Kidney tubule cell (primary cell): ENCODE results near the gene MZT2B.
"Not testable (repeated sequence)": the region's sequence is repeated elsewhere in the genome, so short reads cannot be mapped to it uniquely, and the experiment has no call there.

Source experiments
- DNase-seq: peaks from one replicate; pipeline ENCODE4 v3.0.0-alpha.2; 2018; ENCODE audit warnings: low spot score

MZT2B gene

DNA sequence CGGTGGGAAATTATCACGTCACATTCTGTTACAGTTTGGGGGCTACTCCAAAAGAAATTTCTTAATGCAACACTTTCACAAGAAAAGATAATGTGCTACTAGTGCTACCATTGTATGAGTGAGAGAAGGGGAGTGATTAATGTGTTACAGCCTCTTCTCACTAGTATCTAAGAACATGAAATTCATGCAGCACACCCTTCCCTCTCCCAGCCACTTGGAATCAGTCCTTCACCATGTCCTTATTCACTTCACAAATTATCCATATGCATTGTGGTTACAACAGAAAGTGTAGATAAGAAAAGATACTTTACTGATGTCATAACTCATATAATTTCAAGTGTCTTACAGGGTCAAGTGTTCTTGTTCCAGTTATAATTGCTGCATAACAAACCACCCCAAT lies 37.1 kb downstream of the MZT2B start:
- not testable (repeated sequence) for DNase-seq

GRCh38 chr2:130220505-130220904 lies 38.4 kb downstream of the MZT2B start:
- DNase-seq = not testable (repeated sequence)

GRCh38 chr2:130222523-130222922 lies 40.5 kb downstream of the MZT2B start:
- DNase-seq = not testable (repeated sequence)

- not testable (repeated sequence) for DNase-seq
Measured at GRCh38 chr2:130228005-130228404, 45.9 kb downstream of the MZT2B start.

- DNase-seq = not testable (repeated sequence)
Measured at GRCh38 chr2:130228467-130229160, 46.6 kb downstream of the MZT2B start.

GRCh38 chr2:130229161-130229510 lies 47.1 kb downstream of the MZT2B start:
- DNase-seq = not testable (repeated sequence)

GRCh38 chr2:130230376-130230775 lies 48.3 kb downstream of the MZT2B start:
- DNase-seq = not testable (repeated sequence)

DNA sequence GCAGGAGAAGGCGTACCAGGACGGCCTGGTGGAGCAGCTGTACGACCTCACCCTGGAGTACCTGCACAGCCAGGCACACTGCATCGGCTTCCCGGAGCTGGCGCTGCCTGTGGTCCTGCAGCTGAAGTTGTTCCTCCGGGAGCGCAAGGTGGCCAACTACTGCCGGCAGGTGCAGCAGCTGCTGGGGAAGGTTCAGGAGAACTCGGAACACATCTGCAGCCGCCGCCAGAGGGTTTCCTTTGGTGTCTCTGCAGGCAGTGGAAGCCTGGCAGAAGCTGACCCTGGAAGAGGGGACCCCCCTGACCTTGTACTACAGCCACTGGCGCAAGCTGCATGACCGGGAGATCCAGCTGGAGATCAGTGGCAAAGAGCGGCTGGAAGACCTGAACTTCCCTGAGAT lies 48.8 kb downstream of the MZT2B start:
- DNase-seq = not testable (repeated sequence)

DNA sequence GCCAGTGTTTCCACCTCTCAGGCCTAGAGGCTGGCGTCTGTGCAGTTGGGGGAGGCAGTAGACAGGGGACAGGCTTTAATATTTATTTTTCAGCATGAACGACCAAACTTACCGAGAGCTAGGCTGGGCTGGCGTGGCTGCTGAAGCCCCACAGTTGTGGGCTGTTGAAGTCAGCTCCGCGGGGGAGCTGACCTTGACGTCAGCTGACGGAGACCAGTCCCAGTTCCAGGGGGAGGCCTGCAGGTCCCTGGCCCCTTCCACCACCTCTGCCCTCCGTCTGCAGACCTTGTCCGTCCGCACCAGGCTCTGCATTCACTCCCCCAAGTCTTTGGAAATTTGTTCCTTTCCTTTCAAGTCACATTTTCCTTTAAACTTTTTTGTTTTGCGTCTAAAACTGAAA lies 49.6 kb downstream of the MZT2B start:
- DNase-seq = no peak

DNA sequence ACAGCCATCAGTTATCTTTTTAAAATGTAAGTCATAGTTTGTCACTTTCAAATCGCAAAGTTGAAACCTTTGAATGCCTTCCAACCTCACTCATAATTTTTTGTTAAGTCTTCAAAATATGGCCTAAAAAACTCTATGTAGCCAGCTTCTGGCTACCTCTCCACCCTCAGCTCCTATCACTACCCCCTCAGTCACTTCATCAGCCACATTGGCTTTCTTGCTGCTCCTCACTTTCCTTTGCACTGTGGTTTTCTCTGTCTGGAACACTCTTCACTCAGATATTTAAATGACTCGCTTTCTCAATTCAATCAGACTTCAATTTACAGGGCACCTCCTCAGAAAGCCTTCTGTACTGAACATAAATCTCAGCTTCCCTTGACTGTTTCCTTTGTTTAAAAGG lies 51.0 kb downstream of the MZT2B start:
- not testable (repeated sequence) for DNase-seq

- DNase-seq = not testable (repeated sequence)
Measured at GRCh38 chr2:130239581-130239980, 57.5 kb downstream of the MZT2B start.
